MV-4-11 (cell line): ENCODE results near the gene NAGS.
"Not testable (repeated sequence)": the region's sequence is repeated elsewhere in the genome, so short reads cannot be mapped to it uniquely, and the experiment has no call there.

ENCODE experiments used
- DNase-seq: peaks from one replicate; lab custom pipeline; 2025; lab: John Stamatoyannopoulos, UW

Gene NAGS

DNA sequence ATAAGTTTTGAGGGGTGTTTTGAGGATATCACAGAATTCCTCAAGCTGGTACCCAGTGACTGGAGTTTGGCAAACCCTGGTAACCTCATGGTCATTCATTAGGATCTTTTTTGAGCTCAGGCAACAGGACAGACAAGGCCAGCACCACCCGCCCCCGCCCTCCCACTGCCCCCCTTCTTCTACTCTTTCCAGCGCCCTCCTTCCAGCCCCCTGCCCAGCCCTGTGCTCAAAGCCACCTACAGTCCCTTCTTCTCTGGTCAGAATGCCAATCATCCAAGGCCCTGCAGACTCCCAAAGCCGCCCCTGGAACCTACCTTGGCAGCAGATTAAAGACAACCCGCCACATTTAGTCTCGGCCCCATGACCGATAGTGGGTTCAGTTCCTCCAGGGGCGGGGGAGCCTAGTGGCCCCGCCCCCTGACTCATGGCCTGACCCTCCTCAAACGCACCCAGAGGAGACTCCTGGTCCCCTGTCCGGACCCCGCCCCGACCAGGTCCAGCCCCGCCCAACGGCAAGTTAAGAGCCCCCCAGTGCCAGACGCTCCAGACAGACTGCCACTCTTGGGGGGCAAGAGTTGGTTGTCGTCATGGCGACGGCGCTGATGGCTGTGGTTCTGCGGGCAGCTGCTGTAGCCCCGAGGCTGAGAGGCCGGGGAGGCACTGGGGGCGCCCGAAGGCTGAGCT lies at the start of gene NAGS:
NAGS (plus strand) TSS at position 546 of the 684 bp plus-strand sequence; CDS start at position 588, 42 bp downstream.
- no peak for DNase-seq

GRCh38 chr17:43956222-43956621 lies 48.2 kb upstream of the NAGS start:
- DNase-seq = no peak

DNA sequence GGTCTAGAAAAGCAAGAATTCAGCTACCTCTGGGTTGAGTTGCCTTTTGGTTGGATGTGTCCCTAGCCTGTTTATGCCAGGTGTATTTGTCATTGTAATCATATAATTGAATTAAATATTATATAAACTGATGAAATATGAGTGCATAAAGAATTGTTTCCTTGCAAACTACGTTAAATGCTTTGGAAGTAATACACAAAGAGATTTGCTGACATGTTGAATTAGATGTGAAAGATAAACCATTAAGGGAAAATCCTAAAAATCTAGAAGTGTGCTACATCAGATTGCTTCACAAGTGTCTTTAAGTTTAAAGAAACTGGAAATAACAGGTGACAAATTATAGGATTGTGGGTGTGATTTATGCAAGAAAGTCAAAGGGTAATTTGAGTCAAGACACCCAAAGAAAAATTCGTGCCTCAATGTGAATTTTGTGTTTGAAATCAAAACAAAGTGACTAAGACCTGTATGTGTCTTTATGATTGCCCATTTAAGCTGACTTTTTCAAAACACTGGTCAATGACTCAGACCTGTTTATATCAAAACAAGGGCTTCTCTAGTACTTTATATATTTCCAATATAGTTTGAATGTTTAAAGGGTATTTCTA lies 45.6 kb upstream of the NAGS start:
- no peak for DNase-seq

DNA sequence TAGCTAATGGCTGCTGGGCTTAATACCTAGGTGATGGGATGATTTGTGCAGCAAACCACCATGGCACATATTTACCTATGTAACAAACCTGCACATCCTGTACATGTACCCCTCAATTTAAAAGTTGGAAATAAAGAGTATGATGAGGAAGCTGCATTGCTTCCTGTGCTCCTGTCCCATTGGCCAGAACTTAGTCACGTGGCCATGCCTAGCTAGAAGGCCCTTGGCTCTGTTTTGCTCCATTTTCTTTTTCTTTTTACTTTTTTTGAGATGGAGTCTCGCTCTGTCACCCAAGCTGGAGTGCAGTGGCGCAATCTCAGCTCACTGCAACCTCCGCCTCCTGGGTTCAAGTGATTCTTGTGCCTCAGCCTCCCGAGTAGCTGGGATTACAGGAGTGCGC lies 43.1 kb upstream of the NAGS start:
- not testable (repeated sequence) for DNase-seq

GRCh38 chr17:43961954-43962353 lies 42.5 kb upstream of the NAGS start:
- no peak for DNase-seq

DNA sequence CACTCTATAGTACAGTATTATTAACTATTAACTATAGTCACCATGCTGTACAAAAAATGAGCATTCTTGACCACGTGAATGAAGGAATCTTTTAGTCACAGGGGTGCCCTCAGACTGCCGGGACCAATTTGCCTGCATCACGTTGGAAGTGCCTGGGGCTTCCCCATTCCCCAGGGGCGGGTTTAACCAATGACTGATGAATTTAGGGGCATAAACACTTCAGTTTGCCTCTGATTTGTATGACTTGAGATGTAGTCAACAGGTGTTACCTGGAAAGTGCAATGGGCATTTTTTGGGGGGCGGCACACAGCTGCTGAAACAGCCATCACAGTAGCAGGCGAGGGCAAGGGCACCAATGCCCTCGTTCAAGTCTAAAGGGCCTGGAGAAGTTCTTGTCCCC lies 41.9 kb upstream of the NAGS start:
- no peak for DNase-seq

- no peak for DNase-seq
Observed at GRCh38 chr17:43966276-43966675, 38.1 kb upstream of the NAGS start.

DNA sequence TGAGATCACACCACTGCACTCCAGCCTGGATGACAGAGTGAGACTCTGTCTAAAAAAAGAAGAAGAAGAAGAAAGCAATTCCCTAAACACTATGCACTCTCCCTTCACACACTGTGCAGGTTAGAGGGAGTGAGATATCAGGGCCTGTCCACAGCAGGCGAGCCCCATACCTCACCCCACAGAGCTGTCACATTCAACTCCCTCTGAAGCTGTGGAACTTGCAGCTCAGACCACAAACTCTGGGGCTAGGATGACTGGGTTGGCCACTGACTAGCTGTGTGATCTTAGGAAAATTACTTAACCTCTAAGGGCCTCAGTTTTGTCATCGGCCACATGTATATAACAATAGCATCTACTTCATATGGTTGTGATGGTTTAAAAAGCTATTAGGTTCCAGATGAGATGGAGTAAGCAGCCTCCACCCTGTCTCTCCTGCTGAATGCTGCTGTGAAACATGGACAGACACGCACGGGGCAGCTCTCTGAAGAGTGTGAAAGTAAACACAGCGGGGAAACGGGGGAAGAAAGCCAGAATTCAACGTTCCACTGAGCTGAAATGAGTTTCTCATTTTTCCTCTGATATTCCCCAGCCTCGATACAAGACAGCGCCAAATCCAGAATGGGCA lies 37.1 kb upstream of the NAGS start:
- DNase-seq = no peak

DNA sequence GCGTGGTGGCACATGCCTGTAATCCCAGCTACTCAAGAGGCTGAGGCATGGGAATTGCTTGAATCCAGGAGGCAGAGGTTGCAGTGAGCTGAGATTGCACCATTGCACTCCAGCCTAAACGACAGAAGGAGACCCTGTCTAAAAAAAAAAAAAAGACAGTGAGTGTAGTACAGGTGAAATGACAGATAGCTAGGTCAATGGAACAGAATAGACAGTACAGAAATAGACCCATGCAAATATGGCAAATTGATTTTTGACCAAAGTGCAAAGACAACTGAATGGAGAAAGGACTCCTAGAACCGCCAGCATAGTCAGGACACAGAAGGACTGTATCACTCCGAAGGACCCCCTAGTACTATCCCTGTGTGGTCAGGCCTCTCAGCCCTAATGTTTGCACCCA lies 34.1 kb upstream of the NAGS start:
- DNase-seq = no peak

GRCh38 chr17:43971436-43971835 lies 33.0 kb upstream of the NAGS start:
- not testable (repeated sequence) for DNase-seq

- DNase-seq = not testable (repeated sequence)
Observed at GRCh38 chr17:43972444-43973212, 31.8 kb upstream of the NAGS start.

- no peak for DNase-seq
Observed at GRCh38 chr17:43974382-43975266, 29.8 kb upstream of the NAGS start.

GRCh38 chr17:43975898-43976297 lies 28.5 kb upstream of the NAGS start:
- DNase-seq = no peak

DNA sequence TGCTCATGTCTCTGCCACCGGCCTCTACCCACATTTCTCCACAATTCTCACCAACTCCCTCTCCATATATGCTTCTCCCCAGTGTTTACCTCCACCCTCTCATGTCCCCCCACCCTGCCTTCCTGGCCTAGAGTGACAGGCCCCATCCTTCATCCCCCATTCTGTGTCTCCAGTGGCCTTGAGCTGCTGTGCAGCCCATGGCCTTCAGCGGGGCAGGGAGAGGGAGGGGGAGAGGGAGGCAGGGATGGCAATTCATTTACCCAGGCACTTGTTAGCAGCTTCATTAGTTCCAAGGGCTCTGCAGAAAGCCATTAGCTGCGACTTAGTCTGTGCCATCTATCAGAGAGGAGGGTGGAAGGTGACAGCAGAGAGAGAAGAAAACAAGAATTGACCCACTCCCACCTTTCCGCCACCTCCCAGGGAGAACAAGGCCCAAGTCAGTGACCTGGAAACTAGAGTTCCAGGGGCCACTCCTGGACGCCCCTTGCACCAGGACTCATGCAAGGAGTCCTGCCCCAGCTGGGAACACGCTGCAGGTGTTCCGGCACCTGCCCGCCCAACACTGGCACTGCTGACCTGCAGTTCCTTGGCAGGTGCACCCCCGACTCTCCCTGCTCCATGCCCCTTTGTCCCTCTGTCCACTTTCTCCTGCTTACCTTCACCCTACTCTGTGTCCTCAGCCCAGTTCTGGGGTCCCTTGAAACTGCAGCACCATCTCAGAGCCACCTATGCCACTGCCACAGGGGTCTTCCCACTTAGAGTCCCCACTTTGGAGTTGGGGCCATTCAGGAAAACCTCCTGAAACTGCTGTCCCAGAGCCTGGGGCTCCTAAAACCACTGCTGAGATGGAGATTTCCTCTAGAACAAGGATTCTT lies 27.2 kb upstream of the NAGS start:
- no peak for DNase-seq

DNA sequence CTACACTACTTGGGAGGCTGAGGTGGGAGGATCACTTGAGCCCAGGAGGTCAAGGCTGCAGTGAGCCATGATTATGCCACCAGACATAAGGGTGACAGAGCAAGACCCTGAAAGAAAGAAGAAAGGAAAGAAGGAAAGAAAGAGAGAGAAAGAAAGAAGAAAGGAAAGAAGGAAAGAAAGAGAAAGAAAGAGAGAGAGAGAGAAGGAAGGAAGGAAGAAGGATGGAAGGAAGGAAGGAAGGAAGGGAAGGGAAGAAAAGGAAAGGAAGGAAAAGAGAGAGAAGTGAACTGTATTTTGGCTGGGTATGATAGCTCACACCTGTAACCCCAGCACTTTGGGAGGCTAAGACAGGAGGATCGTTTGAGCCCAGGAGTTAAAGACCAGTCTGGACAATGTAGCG lies 26.3 kb upstream of the NAGS start:
- no peak for DNase-seq

DNA sequence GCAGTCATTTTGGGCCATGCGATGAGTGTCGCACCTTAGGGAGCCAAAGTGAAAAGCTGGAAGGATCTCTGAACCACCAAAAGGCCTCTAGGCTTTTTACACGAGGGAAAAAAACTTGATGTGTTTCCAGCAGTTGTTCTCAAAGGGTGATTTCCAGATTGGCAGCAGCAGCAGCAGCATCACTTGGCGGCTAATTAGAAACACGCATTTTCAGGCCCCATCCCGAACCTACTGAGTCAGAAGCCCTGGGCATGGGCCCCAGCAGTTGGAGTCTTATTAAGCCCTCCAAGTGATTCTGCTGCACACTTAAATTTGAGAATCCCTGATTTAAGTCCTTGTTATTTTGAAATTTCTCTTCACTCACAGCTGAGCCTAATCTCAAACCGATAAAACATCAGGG lies 25.4 kb upstream of the NAGS start:
- no peak for DNase-seq

- no peak for DNase-seq
Observed at GRCh38 chr17:43979671-43980070, 24.8 kb upstream of the NAGS start.

DNA sequence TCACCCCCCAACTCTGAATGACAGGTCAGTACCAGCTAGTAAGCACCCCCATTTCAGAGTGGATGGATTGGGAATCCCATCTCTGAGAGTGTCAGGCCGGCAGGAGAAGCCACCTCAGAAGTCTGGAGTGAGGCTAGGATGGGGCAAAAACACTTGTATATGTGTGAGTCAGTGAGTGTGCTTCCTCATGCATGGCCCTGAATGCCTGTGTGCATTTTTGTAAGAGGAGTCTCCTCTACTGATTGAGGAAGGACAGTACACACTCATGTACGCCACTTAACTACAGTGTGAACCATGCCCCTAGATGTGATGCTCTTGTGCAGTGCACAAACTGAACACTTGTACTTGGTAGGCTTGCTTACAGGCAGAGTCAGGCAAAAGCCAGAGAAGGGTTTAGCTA lies 22.3 kb upstream of the NAGS start:
- no peak for DNase-seq

DNA sequence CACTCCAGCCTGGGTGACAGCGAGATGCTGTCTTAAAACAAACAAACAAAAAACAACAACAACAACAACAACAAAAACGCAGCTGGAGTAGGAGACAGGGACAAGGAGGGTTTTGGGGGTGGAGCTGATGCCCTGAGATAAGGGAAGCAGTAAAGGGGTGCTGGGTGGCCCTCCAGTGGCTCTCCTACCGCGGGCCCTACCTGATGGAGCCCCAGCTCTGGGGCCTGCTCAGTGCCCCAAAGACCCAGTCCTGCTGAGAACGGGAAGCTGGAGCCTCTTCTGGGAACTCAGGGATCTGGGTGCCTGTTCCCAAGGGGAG lies 21.3 kb upstream of the NAGS start:
- DNase-seq = no peak

- no peak for DNase-seq
Observed at GRCh38 chr17:43983515-43984411, 20.7 kb upstream of the NAGS start.
